ENCODE results near the gene RNLS. TPM values are rescaled to one million over a fixed set of nuclear protein-coding genes. Genes with fewer than 3 reads are reported as not detected.

RNLS gene
- total RNA-seq, 1 experiment from 2014 or later, result 8.7 TPM

GRCh38 chr10:88374392-88375175, 208.5 kb downstream of the RNLS start (continued):
- TF ChIP-seq TP53 (CRISPR knock-in tag; IDR thresholded peaks at IDR 0.05) (no peak), NFYB (CRISPR knock-in tag; conservative IDR thresholded peaks at IDR 0.05; ENCODE audit: low read depth) (no peak), IRF2 (CRISPR knock-in tag; IDR thresholded peaks at IDR 0.05; ENCODE audit: borderline replicate concordance, low read depth) (no peak), GTF2I (CRISPR knock-in tag; conservative IDR thresholded peaks at IDR 0.05) (no peak)

GRCh38 chr10:88372881-88373592, 210.1 kb downstream of the RNLS start:
- ATAC-seq (no peak), DNase-seq (ENCODE audit: low spot score) (no peak)
- Mint-ChIP-seq H3K36me3 (no peaks in the 10 kb centered on the region), H3K27me3 (ENCODE audit: low read depth) (no peaks in the 10 kb centered on the region), H3K9me3 (no peaks in the 10 kb centered on the region), H3K4me1 (no peaks in the 10 kb centered on the region), H3K27ac (no peak overlapping the region), H3K4me3 (no peak overlapping the region)
- no peak for TF ChIP-seq NFATC4 (CRISPR knock-in tag; IDR thresholded peaks at IDR 0.05)
- no peak for TF ChIP-seq MXD4 (CRISPR knock-in tag; IDR thresholded peaks at IDR 0.05; ENCODE audit: borderline replicate concordance)
- TF ChIP-seq RORB (CRISPR knock-in tag; IDR thresholded peaks at IDR 0.05), result no peak
- TF ChIP-seq GRHL2 (CRISPR knock-in tag; IDR thresholded peaks at IDR 0.05; ENCODE audit: insufficient replicate concordance, severe bottlenecking), result no peak
- TF ChIP-seq ATF6 (CRISPR knock-in tag; IDR thresholded peaks at IDR 0.05), result no peak
- no peak for TF ChIP-seq ZNF532 (CRISPR knock-in tag; IDR thresholded peaks at IDR 0.05; ENCODE audit: borderline replicate concordance)
- no peak for TF ChIP-seq NR1H2 (CRISPR knock-in tag; IDR thresholded peaks at IDR 0.05)
- no peak for TF ChIP-seq ATF2 (CRISPR knock-in tag; IDR thresholded peaks at IDR 0.05; ENCODE audit: borderline replicate concordance, low read depth)
- no peak for TF ChIP-seq ZNF263 (CRISPR knock-in tag; IDR thresholded peaks at IDR 0.05; ENCODE audit: low read depth)
- no peak for TF ChIP-seq ZNF512 (CRISPR knock-in tag; IDR thresholded peaks at IDR 0.05; ENCODE audit: borderline replicate concordance)
- no peak for TF ChIP-seq ZNF416 (CRISPR knock-in tag; IDR thresholded peaks at IDR 0.05)
- no peak for TF ChIP-seq RELA (CRISPR knock-in tag; IDR thresholded peaks at IDR 0.05; ENCODE audit: borderline replicate concordance)
- TF ChIP-seq E2F4 (CRISPR knock-in tag; IDR thresholded peaks at IDR 0.05; ENCODE audit: borderline replicate concordance, low read depth), result no peak
- TF ChIP-seq JAZF1 (CRISPR knock-in tag; IDR thresholded peaks at IDR 0.05), result no peak
- POLR2A ChIA-PET, result no interaction called here
- CTCF ChIA-PET, result no interaction called here

Data from WTC11 (cell line).